BLaER1 (cell line): ENCODE measurements around the gene FOXP1.
A peak's percentile ranks its signal among the peaks of the same experiment; 100 is the strongest.

Experiments
- H3K27ac ChIP-seq: shearing (Covaris generic); formaldehyde crosslinking; 2 replicates; pipeline ENCODE4 v1.8.1; 2022
- H3K27me3 ChIP-seq: shearing (Covaris generic); formaldehyde crosslinking; 2 replicates; pipeline ENCODE4 v1.8.1; 2022
- H3K36me3 ChIP-seq: shearing (Covaris generic); formaldehyde crosslinking; 2 replicates; pipeline ENCODE4 v1.8.1; 2022
- H3K4me1 ChIP-seq: shearing (Covaris generic); formaldehyde crosslinking; 2 replicates; pipeline ENCODE4 v1.8.1; 2022
- H3K4me2 ChIP-seq: shearing (Covaris generic); formaldehyde crosslinking; 2 replicates; pipeline ENCODE4 v1.8.1; 2022
- H3K4me3 ChIP-seq: shearing (Covaris generic); formaldehyde crosslinking; 2 replicates; pipeline ENCODE4 v1.8.1; 2022
- H3K9ac ChIP-seq: shearing (Covaris generic); formaldehyde crosslinking; 2 replicates; pipeline ENCODE4 v1.8.1; 2022
- H3K9me3 ChIP-seq: shearing (Covaris generic); formaldehyde crosslinking; 2 replicates; pipeline ENCODE4 v1.8.1; 2022
- H4K20me1 ChIP-seq: shearing (Covaris generic); formaldehyde crosslinking; 2 replicates; pipeline ENCODE4 v1.8.1; 2022
- Cebpa-rat ChIP-seq: shearing (Covaris generic); IDR thresholded peaks from 2 replicates; pipeline ENCODE4 v1.8.1; 2022

FOXP1 gene

GRCh38 chr3:71138410-71138809, 445.1 kb downstream of the FOXP1 start:
- H3K27ac ChIP-seq: no peak overlapping the region
- H3K4me2 ChIP-seq: no peak overlapping the region
- no peaks in the 10 kb centered on the region for H3K4me1 ChIP-seq
- no peaks in the 10 kb centered on the region for H3K36me3 ChIP-seq
- no peak for TF ChIP-seq Cebpa-rat
- no peaks in the 10 kb centered on the region for H4K20me1 ChIP-seq
- H3K9me3 ChIP-seq: no peaks in the 10 kb centered on the region
- H3K4me3 ChIP-seq: no peak overlapping the region
- no peak overlapping the region for H3K9ac ChIP-seq
- no peaks in the 10 kb centered on the region for H3K27me3 ChIP-seq

- Histone ChIP-seq H3K36me3 (no peaks in the 10 kb centered on the region), H3K4me3 (no peak overlapping the region), H3K27me3 (peaks cover 9% of the 10 kb centered on the region), H3K4me1 (peaks cover 8% of the 10 kb centered on the region), H3K4me2 (no peak overlapping the region), H3K27ac (no peak overlapping the region), H3K9me3 (no peaks in the 10 kb centered on the region), H4K20me1 (no peaks in the 10 kb centered on the region), H3K9ac (no peak overlapping the region)
- TF ChIP-seq Cebpa-rat: no peak
Measured at GRCh38 chr3:71136276-71136675, 447.3 kb downstream of the FOXP1 start.

GRCh38 chr3:71135373-71136088, 448.0 kb downstream of the FOXP1 start:
- Histone ChIP-seq H3K9ac (no peak overlapping the region), H3K9me3 (no peaks in the 10 kb centered on the region), H3K36me3 (no peaks in the 10 kb centered on the region), H4K20me1 (no peaks in the 10 kb centered on the region), H3K27ac (no peak overlapping the region), H3K4me2 (no peak overlapping the region), H3K4me1 (peaks cover 16% of the 10 kb centered on the region), H3K4me3 (no peak overlapping the region), H3K27me3 (peaks cover 9% of the 10 kb centered on the region)
- no peak for TF ChIP-seq Cebpa-rat

GRCh38 chr3:71134521-71134920, 449.0 kb downstream of the FOXP1 start:
- peaks cover 9% of the 10 kb centered on the region for H3K27me3 ChIP-seq
- no peak overlapping the region for H3K9ac ChIP-seq
- no peak overlapping the region for H3K4me3 ChIP-seq
- no peak overlapping the region for H3K27ac ChIP-seq
- TF ChIP-seq Cebpa-rat: no peak
- no peaks in the 10 kb centered on the region for H3K9me3 ChIP-seq
- peaks cover 16% of the 10 kb centered on the region for H3K4me1 ChIP-seq
- no peaks in the 10 kb centered on the region for H4K20me1 ChIP-seq
- H3K36me3 ChIP-seq: no peaks in the 10 kb centered on the region
- H3K4me2 ChIP-seq: no peak overlapping the region

- no peaks in the 10 kb centered on the region for H3K9me3 ChIP-seq
- peaks cover 9% of the 10 kb centered on the region for H3K27me3 ChIP-seq
- H3K27ac ChIP-seq: no peak overlapping the region
- H3K4me3 ChIP-seq: no peak overlapping the region
- H3K4me2 ChIP-seq: no peak overlapping the region
- H3K9ac ChIP-seq: no peak overlapping the region
- TF ChIP-seq Cebpa-rat: no peak
- H3K4me1 ChIP-seq: peaks cover 22% of the 10 kb centered on the region
- no peaks in the 10 kb centered on the region for H4K20me1 ChIP-seq
- H3K36me3 ChIP-seq: no peaks in the 10 kb centered on the region
Measured at GRCh38 chr3:71133865-71134264, 449.7 kb downstream of the FOXP1 start.

- H3K4me2 ChIP-seq: no peak overlapping the region
- TF ChIP-seq Cebpa-rat: no peak
- no peaks in the 10 kb centered on the region for H3K9me3 ChIP-seq
- H3K4me1 ChIP-seq: peaks cover 29% of the 10 kb centered on the region
- H3K9ac ChIP-seq: no peak overlapping the region
- no peaks in the 10 kb centered on the region for H4K20me1 ChIP-seq
- no peak overlapping the region for H3K27ac ChIP-seq
- no peak overlapping the region for H3K4me3 ChIP-seq
- peaks cover 9% of the 10 kb centered on the region for H3K27me3 ChIP-seq
- no peaks in the 10 kb centered on the region for H3K36me3 ChIP-seq
Measured at GRCh38 chr3:71132995-71133730, 450.4 kb downstream of the FOXP1 start.

GRCh38 chr3:71131375-71132314, 451.9 kb downstream of the FOXP1 start:
- H3K27me3 ChIP-seq: peaks cover 9% of the 10 kb centered on the region
- no peaks in the 10 kb centered on the region for H3K9me3 ChIP-seq
- no peak overlapping the region for H3K9ac ChIP-seq
- TF ChIP-seq Cebpa-rat: no peak
- H3K4me1 ChIP-seq: peaks cover 45% of the 10 kb centered on the region
- H4K20me1 ChIP-seq: no peaks in the 10 kb centered on the region; the same call in 1 of the 2 replicates
- no peaks in the 10 kb centered on the region for H3K36me3 ChIP-seq
- no peak overlapping the region for H3K27ac ChIP-seq
- H3K4me3 ChIP-seq: no peak overlapping the region
- H3K4me2 ChIP-seq: peak overlapping the region; percentile 76

GRCh38 chr3:71130471-71131374, 452.8 kb downstream of the FOXP1 start:
- peaks cover 9% of the 10 kb centered on the region for H3K27me3 ChIP-seq
- H3K4me2 ChIP-seq: peak overlapping the region; percentile 76
- H3K27ac ChIP-seq: peak overlapping the region; percentile 76
- peaks cover 49% of the 10 kb centered on the region for H3K4me1 ChIP-seq
- no peak for TF ChIP-seq Cebpa-rat
- no peaks in the 10 kb centered on the region; the same call in 1 of the 2 replicates for H4K20me1 ChIP-seq
- H3K9me3 ChIP-seq: no peaks in the 10 kb centered on the region
- peak overlapping the region; percentile 68 for H3K4me3 ChIP-seq
- H3K9ac ChIP-seq: peak overlapping the region; percentile 77
- no peaks in the 10 kb centered on the region for H3K36me3 ChIP-seq
